Esophagus muscularis mucosa (tissue), 4 donors: ENCODE data around the gene LRP6.
"Not testable (repeated sequence)": the region's sequence is repeated elsewhere in the genome, so short reads cannot be mapped to it uniquely, and the experiment has no call there.

Experiments
- CTCF ChIP-seq, 3 experiments: fragments of 200-600 bp in 2 of 3; fragments of 450-650 bp in 1 of 3; sonication (generic) in 2 of 3; IDR thresholded peaks; one replicate each; pipeline ENCODE4 v1.5.1; 2017 to 2019; ENCODE audit warnings: antibody characterized with exemption in 3 of 3, mild to moderate bottlenecking in 2 of 3, moderate library complexity in 1 of 3
- EP300 ChIP-seq: sonication (generic); formaldehyde crosslinking; IDR thresholded peaks from one replicate; pipeline ENCODE4 v1.6.1; 2017; ENCODE audit warnings: antibody characterized with exemption
- POLR2AphosphoS5 ChIP-seq, 2 donors: sonication (generic); formaldehyde crosslinking; IDR thresholded peaks; one replicate each; pipeline ENCODE4 v1.6.1; 2017; ENCODE audit warnings: antibody characterized with exemption in 2 of 2

DNA sequence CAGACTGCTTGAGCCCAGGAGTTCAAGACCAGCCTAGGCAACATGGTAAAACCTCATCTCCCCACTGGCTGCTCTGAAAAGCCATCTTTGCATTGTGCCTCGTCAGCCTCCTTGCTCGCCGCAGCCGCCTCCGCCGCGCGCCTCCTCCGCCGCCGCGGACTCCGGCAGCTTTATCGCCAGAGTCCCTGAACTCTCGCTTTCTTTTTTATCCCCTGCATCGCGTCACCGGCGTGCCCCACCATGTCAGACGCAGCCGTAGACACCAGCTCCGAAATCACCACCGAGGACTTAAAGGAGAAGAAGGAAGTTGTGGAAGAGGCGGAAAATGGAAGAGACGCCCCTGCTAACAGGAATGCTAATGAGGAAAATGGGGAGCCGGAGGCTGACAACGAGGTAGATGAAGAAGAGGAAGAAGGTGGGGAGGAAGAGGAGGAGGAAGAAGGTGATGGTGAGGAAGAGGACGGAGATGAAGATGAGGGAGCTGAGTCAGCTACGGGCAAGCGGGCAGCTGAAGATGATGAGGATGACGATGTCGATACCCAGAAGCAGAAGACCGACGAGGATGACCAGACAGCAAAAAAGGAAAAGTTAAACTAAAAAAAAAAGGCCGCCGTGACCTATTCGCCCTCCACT lies 155.8 kb downstream of the LRP6 start:
- TF ChIP-seq CTCF (IDR thresholded peaks at IDR 0.05); EP300; POLR2AphosphoS5 (IDR thresholded peaks at IDR 0.05): not testable (repeated sequence)
